IMR-90 (cell line): Measurements from ENCODE around the gene PRKAR1B. TPM values are rescaled to one million over a fixed set of nuclear protein-coding genes. Genes with fewer than 3 reads are reported as not detected.

ENCODE experiments used
- ATAC-seq: fragments of 200-7000 bp; cut with Tn5 transposase; 2 replicates; pipeline ENCODE4 v1.9.1; 2020; ENCODE audit warnings: low read depth, mild to moderate bottlenecking, moderate library complexity
- BruUV-seq: library from RNA; stranded (reverse); fragments of 400-500 nt; replicated peaks from 2 replicates; lab custom pipeline; 2021; lab: Mats Ljungman, UMichigan
- CTCF ChIA-PET: fragments of 300-600 bp; formaldehyde crosslinking; extraction: SDS; loops from one replicate; lab custom pipeline; 2021; ENCODE audit warnings: antibody characterized with exemption; lab: Yijun Ruan, JAX
- POLR2A ChIA-PET: fragments of 300-600 bp; sonication (Branson Sonifier 250); formaldehyde crosslinking; loops from one replicate; lab custom pipeline; 2022; ENCODE audit warnings: antibody characterized with exemption; ENCODE audit not compliant: unreplicated experiment; lab: Charles Lee
- DNase-seq: peaks from one replicate; pipeline ENCODE4 v3.0.0; 2013
- H2AFZ ChIP-seq: replicated peaks from 2 replicates; pipeline ENCODE3; 2013; ENCODE audit warnings: low read length, mild to moderate bottlenecking; ENCODE audit not compliant: poor library complexity
- H2AK5ac ChIP-seq: 2 replicates; pipeline ENCODE4 v1.6.1; 2013; ENCODE audit warnings: low read depth, low read length, inconsistent platforms
- H2AK9ac ChIP-seq: replicated peaks from 2 replicates; pipeline ENCODE3; 2013; ENCODE audit warnings: mild to moderate bottlenecking, low read depth, low read length, moderate library complexity; ENCODE audit not compliant: poor library complexity
- H2BK120ac ChIP-seq: 2 replicates; pipeline ENCODE4 v1.6.1; 2013; ENCODE audit warnings: low read depth, low read length, inconsistent platforms
- H2BK15ac ChIP-seq: 3 replicates; pipeline ENCODE4 v1.6.1; 2013; ENCODE audit warnings: low read depth, low read length, inconsistent platforms
- H2BK20ac ChIP-seq: 2 replicates; pipeline ENCODE4 v1.6.1; 2013; ENCODE audit warnings: low read depth, mild to moderate bottlenecking, inconsistent platforms, low read length, moderate library complexity
- H2BK5ac ChIP-seq: 2 replicates; pipeline ENCODE4 v1.6.1; 2013; ENCODE audit warnings: mild to moderate bottlenecking, low read depth, low read length, inconsistent platforms; ENCODE audit not compliant: poor library complexity, severe bottlenecking
- H3K14ac ChIP-seq: replicated peaks from 2 replicates; pipeline ENCODE4 v1.6.1; 2013; ENCODE audit warnings: low read depth, low read length, inconsistent platforms
- H3K18ac ChIP-seq: 2 replicates; pipeline ENCODE4 v1.6.1; 2013; ENCODE audit warnings: low read depth, low read length, control low read depth
- H3K23ac ChIP-seq: 2 replicates; pipeline ENCODE4 v1.6.1; 2013; ENCODE audit warnings: low read depth, low read length, inconsistent platforms
- H3K27ac ChIP-seq: 2 replicates; pipeline ENCODE4 v1.5.1; 2013; ENCODE audit warnings: mild to moderate bottlenecking, control low read depth, low read length; ENCODE audit not compliant: insufficient read depth
- H3K27me3 ChIP-seq: 2 replicates; pipeline ENCODE4 v1.6.1; 2013; ENCODE audit warnings: low read length; ENCODE audit not compliant: control insufficient read depth, insufficient read depth
- H3K36me3 ChIP-seq: 2 replicates; pipeline ENCODE4 v1.6.1; 2013; ENCODE audit warnings: low read length, mixed read lengths; ENCODE audit not compliant: control insufficient read depth, insufficient read depth
- H3K4ac ChIP-seq: 2 replicates; pipeline ENCODE4 v1.6.1; 2013; ENCODE audit warnings: low read depth, low read length, inconsistent platforms
- H3K4me1 ChIP-seq: 2 replicates; pipeline ENCODE4 v1.6.1; 2013; ENCODE audit warnings: low read length, mixed read lengths; ENCODE audit not compliant: control insufficient read depth, insufficient read depth
- H3K4me2 ChIP-seq: 2 replicates; pipeline ENCODE4 v1.6.1; 2013; ENCODE audit warnings: low read depth, mild to moderate bottlenecking, control low read depth, low read length, moderate library complexity
- H3K4me3 ChIP-seq: 2 replicates; pipeline ENCODE4 v1.5.1; 2013; ENCODE audit warnings: low read depth, mild to moderate bottlenecking, control low read depth, low read length, moderate library complexity; ENCODE audit not compliant: insufficient read depth
- H3K56ac ChIP-seq: 2 replicates; pipeline ENCODE4 v1.6.1; 2013; ENCODE audit warnings: low read length, inconsistent platforms; ENCODE audit not compliant: insufficient read depth; ENCODE audit errors: extremely low read depth
- H3K79me1 ChIP-seq, 2 experiments: 2 replicates each; pipeline ENCODE4 v1.6.1; 2013; ENCODE audit warnings: low read length in 2 of 2, inconsistent platforms in 1 of 2, low read depth in 1 of 2
- H3K9ac ChIP-seq: 2 replicates; pipeline ENCODE4 v1.6.1; 2013; ENCODE audit warnings: low read depth, low read length, control low read depth
- H3K9me1 ChIP-seq: 2 replicates; pipeline ENCODE4 v1.6.1; 2013; ENCODE audit warnings: low read length, inconsistent platforms; ENCODE audit not compliant: insufficient read depth
- H3K9me3 ChIP-seq: 2 replicates; pipeline ENCODE4 v1.6.1; 2013; ENCODE audit warnings: low read length; ENCODE audit not compliant: control insufficient read depth, insufficient read depth
- H4K20me1 ChIP-seq: 2 replicates; pipeline ENCODE4 v1.6.1; 2013; ENCODE audit warnings: low read length, inconsistent platforms; ENCODE audit not compliant: insufficient read depth
- H4K5ac ChIP-seq: 2 replicates; pipeline ENCODE4 v1.6.1; 2013; ENCODE audit warnings: mild to moderate bottlenecking, low read depth, low read length, control low read depth
- H4K8ac ChIP-seq, 2 experiments: 2 replicates each; pipeline ENCODE4 v1.6.1; 2013; ENCODE audit warnings: low read depth in 2 of 2, low read length in 2 of 2, control low read depth in 1 of 2, inconsistent platforms in 1 of 2
- H4K91ac ChIP-seq: 2 replicates; pipeline ENCODE4 v1.6.1; 2013; ENCODE audit warnings: low read depth, low read length, inconsistent platforms; ENCODE audit not compliant: insufficient read depth
- CEBPB ChIP-seq: IDR thresholded peaks from 2 replicates; pipeline ENCODE4 v1.6.1; 2012; ENCODE audit warnings: low read depth, low read length, improper control_type of control experiment
- CHD1 ChIP-seq: IDR thresholded peaks from 2 replicates; pipeline ENCODE4 v1.6.1; 2012; ENCODE audit warnings: low read depth, low read length, improper control_type of control experiment
- FOS ChIP-seq: fragments of 150-350 bp; IDR thresholded peaks from 2 replicates; pipeline ENCODE4 v1.6.1; 2016; ENCODE audit warnings: low read depth, low read length
- MAFK ChIP-seq: IDR thresholded peaks from 2 replicates; pipeline ENCODE4 v1.6.1; 2012; ENCODE audit warnings: low read depth, low read length, improper control_type of control experiment
- MAZ ChIP-seq: IDR thresholded peaks from 2 replicates; pipeline ENCODE4 v1.6.1; 2012; ENCODE audit warnings: low read depth, mild to moderate bottlenecking, low read length, improper control_type of control experiment, moderate library complexity, borderline replicate concordance
- MXI1 ChIP-seq: IDR thresholded peaks from 2 replicates; pipeline ENCODE4 v1.6.1; 2012; ENCODE audit warnings: low read depth, mild to moderate bottlenecking, low read length, moderate library complexity, borderline replicate concordance
- POLR2A ChIP-seq: IDR thresholded peaks from 2 replicates; pipeline ENCODE4 v1.6.1; 2012; ENCODE audit warnings: mild to moderate bottlenecking, low read depth, low read length
- RAD21 ChIP-seq: IDR thresholded peaks from 2 replicates; pipeline ENCODE4 v1.6.1; 2012; ENCODE audit warnings: low read length, improper control_type of control experiment
- RCOR1 ChIP-seq: IDR thresholded peaks from 2 replicates; pipeline ENCODE4 v1.6.1; 2012; ENCODE audit warnings: mild to moderate bottlenecking, low read length, improper control_type of control experiment; ENCODE audit not compliant: insufficient replicate concordance
- RFX5 ChIP-seq: IDR thresholded peaks from 2 replicates; pipeline ENCODE4 v1.8.0; 2012; ENCODE audit warnings: low read depth, mild to moderate bottlenecking, low read length, moderate library complexity
- whole genome bisulfite sequencing, 2 experiments: methylation state at CpG; one replicate each; pipeline versions ENCODE4 v1.1.5 to v1.1.7; 2013; ENCODE audit warnings: missing lambda C conversion rate in 2 of 2; ENCODE audit not compliant: insufficient read length in 1 of 2; ENCODE audit errors: extremely low coverage in 2 of 2; 5-methylcytosine and 5-hydroxymethylcytosine counted together
- dilution Hi-C: fragments of 300-500 bp; cut with HindIII; formaldehyde crosslinking; loops from one replicate; pipeline ENCODE4 v1.14.3; 2018; ENCODE audit warnings: low sequenced_read_pairs; ENCODE audit not compliant: unreplicated experiment
- in situ Hi-C: fragments of 300-500 bp; cut with MboI; formaldehyde crosslinking; loops from 3 replicates; pipeline ENCODE4 v1.14.3; 2019; ENCODE audit warnings: low sequenced_read_pairs, inconsistent platforms, mixed read lengths
- intact Hi-C: fragments of 100-400 bp; cut with micrococcal nuclease; formaldehyde crosslinking; loops from 2 replicates; pipeline ENCODE4 v1.10.0; 2022
- polyA plus RNA-seq, 3 experiments: library from polyadenylated mRNA; depleted of rRNA; stranded (reverse); fragments of >200 nt; gene quantifications; 2 replicates each; pipeline ENCODE4 v1.2.3, GENCODE V29; 2012; ENCODE audit warnings: low replicate concordance in 1 of 3
- total RNA-seq: library from RNA; depleted of rRNA; stranded (reverse); fragments of >200 nt; gene quantifications from 2 replicates; pipeline ENCODE4 v1.2.3, GENCODE V29; 2012
- TF ChIP-seq, protein P1 (sequence below): fragments of 150-350 bp; IDR thresholded peaks from 2 replicates; pipeline ENCODE4 v1.6.1; 2017; ENCODE audit warnings: mild to moderate bottlenecking, antibody characterized with exemption, low read length, low read depth
- TF ChIP-seq, protein P2 (sequence below): conservative IDR thresholded peaks from 2 replicates; pipeline ENCODE4 v1.5.1; 2012; ENCODE audit warnings: mild to moderate bottlenecking, low read depth, low read length, improper control_type of control experiment

The PRKAR1B gene
- total and polyA plus RNA-seq, 2 of the 4 experiments (the other 2 are of a cell fraction): 15.2 to 20.2 TPM

DNA sequence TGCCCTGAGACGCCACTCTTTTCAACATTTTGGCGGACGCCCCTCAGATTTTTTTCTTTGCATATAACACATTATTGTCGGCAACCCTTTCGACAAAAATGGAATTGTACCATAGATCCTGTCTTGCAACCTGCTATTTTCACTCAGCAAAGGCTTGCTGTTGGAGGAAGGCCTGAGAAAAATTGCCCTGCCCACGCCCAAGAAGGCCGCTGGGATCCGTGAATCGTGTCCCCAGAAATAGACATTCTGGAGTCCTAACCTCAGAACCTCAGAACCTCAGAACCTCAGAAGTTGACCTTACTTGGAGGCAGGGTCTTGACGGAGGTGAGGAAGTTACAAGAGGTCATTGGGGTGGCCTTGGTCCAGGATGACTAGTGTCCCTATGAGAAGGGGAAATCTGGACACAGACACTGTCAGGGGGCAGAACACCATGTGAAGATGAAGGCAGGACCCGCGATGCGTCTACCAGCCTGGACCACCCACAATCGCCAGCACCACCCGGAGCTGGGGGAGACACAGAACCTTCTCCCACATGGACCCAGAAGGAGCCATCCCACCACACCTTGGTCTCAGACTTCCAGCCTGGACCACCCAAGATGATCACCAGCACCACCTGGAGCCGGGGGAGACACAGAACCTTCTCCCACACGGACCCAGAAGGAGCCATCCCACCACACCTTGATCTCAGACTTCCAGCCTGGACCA is 19.6 kb downstream of the PRKAR1B start (continued):
- no peak for TF ChIP-seq FOS

DNA sequence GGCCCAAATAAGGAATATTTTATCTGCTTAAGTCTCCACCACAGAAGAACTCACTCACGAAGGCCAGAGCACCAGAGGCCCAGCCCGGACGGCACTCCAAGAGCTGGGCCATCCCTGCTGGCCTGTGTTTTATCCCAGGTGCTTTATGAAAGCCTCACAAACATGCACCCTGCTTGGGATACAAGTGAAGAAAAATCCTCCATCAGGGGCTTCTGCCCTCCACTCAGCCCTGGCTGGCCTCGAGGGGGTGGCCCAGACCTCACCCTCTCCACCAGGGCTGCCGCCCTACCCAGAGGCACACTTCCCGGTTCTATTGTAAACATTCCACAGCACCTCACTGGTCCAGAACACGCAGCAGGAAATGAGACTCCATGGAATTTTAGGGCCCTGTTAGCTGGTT is 20.4 kb downstream of the PRKAR1B start:
- Histone ChIP-seq H3K79me1 (no peaks in the 10 kb centered on the region), H3K9me3 (0 out of 2 replicates have a peak, but pooled peaks cover 3% of the 10 kb centered on the region), H3K4me1 (0 out of 2 replicates have a peak, but pooled peaks cover under 1% of the 10 kb centered on the region), H3K4me3 (no peak overlapping the region), H4K20me1 (no peaks in the 10 kb centered on the region), H3K14ac (no peak overlapping the region), H2BK20ac (no peak overlapping the region), H3K27me3 (no peaks in the 10 kb centered on the region; the same call in 1 of the 2 replicates), H4K8ac (no peak overlapping the region), H3K27ac (no peak overlapping the region), H2AFZ (no peak overlapping the region), H3K23ac (no peak overlapping the region), H2AK9ac (no peak overlapping the region), H2AK5ac (no peak overlapping the region), H3K9ac (no peak overlapping the region), H2BK15ac (no peak overlapping the region), H3K18ac (no peak overlapping the region), H3K4ac (no peak overlapping the region), H4K5ac (no peak overlapping the region), H2BK5ac (no peak overlapping the region), H3K9me1 (no peaks in the 10 kb centered on the region; the same call in 1 of the 2 replicates), H2BK120ac (no peak overlapping the region), H3K36me3 (0 out of 2 replicates have a peak, but pooled peaks cover 1% of the 10 kb centered on the region), H3K56ac (no peak overlapping the region), H4K91ac (no peak overlapping the region), H3K4me2 (no peak overlapping the region)
- WGBS, 2 experiments: no CpG with 5 or more reads among the region's 7 CpGs
- ATAC-seq: no peak
- in situ Hi-C loops: no loop called here
- intact Hi-C loops: no loop called here
- CTCF ChIA-PET: no interaction called here
- no TSS peak for BruUV-seq
- TF ChIP-seq, protein P1, sequence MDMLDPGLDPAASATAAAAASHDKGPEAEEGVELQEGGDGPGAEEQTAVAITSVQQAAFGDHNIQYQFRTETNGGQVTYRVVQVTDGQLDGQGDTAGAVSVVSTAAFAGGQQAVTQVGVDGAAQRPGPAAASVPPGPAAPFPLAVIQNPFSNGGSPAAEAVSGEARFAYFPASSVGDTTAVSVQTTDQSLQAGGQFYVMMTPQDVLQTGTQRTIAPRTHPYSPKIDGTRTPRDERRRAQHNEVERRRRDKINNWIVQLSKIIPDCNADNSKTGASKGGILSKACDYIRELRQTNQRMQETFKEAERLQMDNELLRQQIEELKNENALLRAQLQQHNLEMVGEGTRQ: no peak
- TF ChIP-seq MAFK: no peak
- TF ChIP-seq, protein P2, sequence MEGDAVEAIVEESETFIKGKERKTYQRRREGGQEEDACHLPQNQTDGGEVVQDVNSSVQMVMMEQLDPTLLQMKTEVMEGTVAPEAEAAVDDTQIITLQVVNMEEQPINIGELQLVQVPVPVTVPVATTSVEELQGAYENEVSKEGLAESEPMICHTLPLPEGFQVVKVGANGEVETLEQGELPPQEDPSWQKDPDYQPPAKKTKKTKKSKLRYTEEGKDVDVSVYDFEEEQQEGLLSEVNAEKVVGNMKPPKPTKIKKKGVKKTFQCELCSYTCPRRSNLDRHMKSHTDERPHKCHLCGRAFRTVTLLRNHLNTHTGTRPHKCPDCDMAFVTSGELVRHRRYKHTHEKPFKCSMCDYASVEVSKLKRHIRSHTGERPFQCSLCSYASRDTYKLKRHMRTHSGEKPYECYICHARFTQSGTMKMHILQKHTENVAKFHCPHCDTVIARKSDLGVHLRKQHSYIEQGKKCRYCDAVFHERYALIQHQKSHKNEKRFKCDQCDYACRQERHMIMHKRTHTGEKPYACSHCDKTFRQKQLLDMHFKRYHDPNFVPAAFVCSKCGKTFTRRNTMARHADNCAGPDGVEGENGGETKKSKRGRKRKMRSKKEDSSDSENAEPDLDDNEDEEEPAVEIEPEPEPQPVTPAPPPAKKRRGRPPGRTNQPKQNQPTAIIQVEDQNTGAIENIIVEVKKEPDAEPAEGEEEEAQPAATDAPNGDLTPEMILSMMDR: no peak
- TF ChIP-seq RFX5: no peak
- TF ChIP-seq RCOR1: no peak
- no peak for TF ChIP-seq FOS
- no peak for TF ChIP-seq CHD1
- no peak for TF ChIP-seq POLR2A
- no peak for TF ChIP-seq MAZ
- no peak for TF ChIP-seq RAD21
- TF ChIP-seq MXI1: no peak
- no peak for TF ChIP-seq CEBPB
- POLR2A ChIA-PET: no interaction called here
- dilution Hi-C loops: no loop called here
- no peak for DNase-seq
